ENCODE results near the gene PPP2R1B. TPM values are rescaled to one million over a fixed set of nuclear protein-coding genes. Genes with fewer than 3 reads are reported as not detected.

PPP2R1B gene
- total and polyA plus RNA-seq, 2 of the 8 experiments (the other 6 are each of a cell fraction or from before 2014, with no cell fraction given), result 25.8 to 87.0 TPM

GRCh38 chr11:111807076-111807475 lies 40.9 kb upstream of the PPP2R1B start (continued):
- TF ChIP-seq CHD7 (IDR thresholded peaks at IDR 0.05; ENCODE audit: insufficient replicate concordance, low read length), result no peak
- no peak for TF ChIP-seq POLR2AphosphoS5 (IDR thresholded peaks at IDR 0.05; ENCODE audit: low read depth, low read length)
- no peak for TF ChIP-seq SP1 (IDR thresholded peaks at IDR 0.05; ENCODE audit: low read depth, low read length)
- TF ChIP-seq CHD2 (IDR thresholded peaks at IDR 0.05; ENCODE audit: low read length), result no peak
- TF ChIP-seq EP300 (IDR thresholded peaks at IDR 0.05; ENCODE audit: borderline replicate concordance in 1 of 2, low read depth in 2 of 2, low read length in 2 of 2), result no peak
- TF ChIP-seq MAX (IDR thresholded peaks at IDR 0.05), result no peak
- no peak for TF ChIP-seq RXRA (IDR thresholded peaks at IDR 0.05; ENCODE audit: insufficient read depth, low read depth, low read length)

Data from H1 (cell line).